Pancreas (tissue), 10 donors: ENCODE data around the gene CABP1. TPM values are rescaled to one million over a fixed set of nuclear protein-coding genes. Genes with fewer than 3 reads are reported as not detected.

Source experiments
- ATAC-seq, 4 donors: fragments of 200-7000 bp; cut with Tn5 transposase; one replicate each; pipeline versions ENCODE4 v1.8.0 to v1.9.1; 2020; ENCODE audit warnings: mild to moderate bottlenecking in 4 of 4, moderate library complexity in 4 of 4
- DNase-seq, 6 donors: peaks; one replicate each; pipeline ENCODE4 v3.0.0-alpha.2; 2020
- FAIRE-seq: peaks from 2 replicates; lab custom pipeline; 2012; peaks lifted over from hg19 to GRCh38; lab: Jason Lieb, UNC
- H3K27ac ChIP-seq, 4 donors: fragments of 200-600 bp; sonication (generic); 1 replicate in 3 of 4; 2 replicates in 1 of 4; pipeline versions ENCODE4 v1.5.0 to v1.8.0; 2020
- H3K27me3 ChIP-seq, 4 donors: fragments of 200-600 bp; one replicate each; pipeline ENCODE4 v1.8.0; 2021
- H3K36me3 ChIP-seq, 3 donors: fragments of 200-600 bp; sonication (generic) in 1 of 3; one replicate each; pipeline versions ENCODE4 v1.5.0 to v1.8.0; 2020 to 2021
- H3K4me1 ChIP-seq, 3 donors: fragments of 200-600 bp; one replicate each; pipeline ENCODE4 v1.8.0; 2021
- H3K4me3 ChIP-seq, 4 donors: fragments of 200-600 bp; sonication (generic) in 2 of 4; one replicate each; pipeline versions ENCODE4 v1.5.0 to v1.8.0; 2020 to 2021
- H3K9me3 ChIP-seq, 4 donors: fragments of 200-600 bp; one replicate each; pipeline ENCODE4 v1.8.0; 2021
- CTCF ChIP-seq, 4 donors: fragments of 200-600 bp; sonication (generic) in 3 of 4; IDR thresholded peaks; one replicate each; pipeline versions ENCODE4 v1.5.0 to v1.8.0; 2021; ENCODE audit warnings: antibody characterized with exemption in 4 of 4
- WGBS, 2 donors: extraction: QIAGEN DNeasy Blood & Tissue Kit; methylation state at CpG; one replicate each; pipeline ENCODE4 v1.1.7; 2013; 5-methylcytosine and 5-hydroxymethylcytosine counted together
- intact Hi-C, 3 donors: fragments of 100-400 bp; cut with DNase I; formaldehyde crosslinking; loops; one replicate each; pipeline versions ENCODE4 v1.11.1 to v1.14.2; 2022
- polyA plus RNA-seq, 2 donors: library from polyadenylated mRNA; stranded (reverse); fragments of 200-250 nt; gene quantifications; one replicate each; pipeline ENCODE4 v1.2.3, GENCODE V29; 2013
- total RNA-seq, 6 donors: library from RNA; stranded (reverse); fragmentation: NEBNext Ultra II Directional in 4 of 6; extraction: Animal tissue kit (Norgen Biotek cat#: 25700) in 4 of 6; gene quantifications; one replicate each; pipeline versions ENCODE4 v1.2.1 to v1.2.4, GENCODE V29; 2021 to 2023
- donor health status: healthy with polysubstance abuse.
- donor health status: DM: no; HTN: no; CAD: no; lungs with moderate emphysema.
- donor health status: DM: no; HTN: no; CAD: no.
- donor health status: control.
- donor health status: control.
- donor health status: Bipolar disorder and iron deficiency.
- donor health status: DM: yes; HTN: yes; CAD: no.
- donor health status: DM: no; HTN: no; CAD: no.
- donor health status: DM: no; HTN: no; CAD: no.
- donor health status: DM: yes; HTN: yes; CAD: no.

Gene CABP1
- total and polyA plus RNA-seq, 8 donors, result 0.12 to 5.7 (median 0.54) TPM

GRCh38 chr12:120674097-120674636 lies 33.7 kb downstream of the CABP1 start:
- no peak for DNase-seq
- Histone ChIP-seq H3K27me3 (no peaks in the 10 kb centered on the region), H3K36me3 (no peaks in the 10 kb centered on the region), H3K9me3 (no peaks in the 10 kb centered on the region), H3K27ac (no peak overlapping the region), H3K4me1 (no peaks in the 10 kb centered on the region), H3K4me3 (no peak overlapping the region)
- no peak for TF ChIP-seq CTCF (IDR thresholded peaks at IDR 0.05)
- 78 to 84% methylated on average over 6 of the region's 6 CpGs for WGBS, 2 donors
- no peak for FAIRE-seq
- intact Hi-C loops, result no loop called here
- ATAC-seq, result no peak

- Histone ChIP-seq H3K36me3 (no peaks in the 10 kb centered on the region), H3K4me3 (no peak overlapping the region), H3K27me3 (no peaks in the 10 kb centered on the region), H3K9me3 (no peaks in the 10 kb centered on the region), H3K4me1 (no peaks in the 10 kb centered on the region), H3K27ac (no peak overlapping the region)
- ATAC-seq, result peak in 1 of 4 donors; percentile 44
- 54 to 59% methylated on average over 7 of the region's 7 CpGs for WGBS, 2 donors
- DNase-seq, result no peak
- no peak for TF ChIP-seq CTCF (IDR thresholded peaks at IDR 0.05)
- intact Hi-C loops, result no loop called here
- no peak for FAIRE-seq
These were observed 37.5 kb downstream of the CABP1 start for GRCh38 chr12:120677765-120678473.

GRCh38 chr12:120678572-120678971 lies 38.1 kb downstream of the CABP1 start:
- no peak for TF ChIP-seq CTCF (IDR thresholded peaks at IDR 0.05)
- no peaks in the 10 kb centered on the region for H3K27me3 ChIP-seq
- no peak for DNase-seq
- no peaks in the 10 kb centered on the region for H3K36me3 ChIP-seq
- FAIRE-seq, result no peak
- 75 to 77% methylated on average over 8 of the region's 8 CpGs for WGBS, 2 donors
- intact Hi-C loops, result no loop called here
- no peaks in the 10 kb centered on the region for H3K9me3 ChIP-seq
- H3K4me1 ChIP-seq, result no peaks in the 10 kb centered on the region
- no peak for ATAC-seq
- H3K4me3 ChIP-seq, result no peak overlapping the region
- no peak overlapping the region for H3K27ac ChIP-seq

- Histone ChIP-seq H3K9me3 (no peaks in the 10 kb centered on the region), H3K4me1 (no peaks in the 10 kb centered on the region), H3K27me3 (no peaks in the 10 kb centered on the region), H3K27ac (no peak overlapping the region), H3K4me3 (no peak overlapping the region), H3K36me3 (no peaks in the 10 kb centered on the region)
- ATAC-seq, result no peak
- intact Hi-C loops, result no loop called here
- no peak for DNase-seq
- 67% methylated on average over 5 of the region's 5 CpGs for WGBS, 2 donors
- no peak for FAIRE-seq
- no peak for TF ChIP-seq CTCF (IDR thresholded peaks at IDR 0.05)
These were observed 39.8 kb downstream of the CABP1 start for GRCh38 chr12:120680165-120680738.

- WGBS, 2 donors, result 79 to 82% methylated on average over 8 of the region's 8 CpGs
- TF ChIP-seq CTCF (IDR thresholded peaks at IDR 0.05), result no peak
- Histone ChIP-seq H3K27me3 (no peaks in the 10 kb centered on the region), H3K9me3 (no peaks in the 10 kb centered on the region), H3K36me3 (no peaks in the 10 kb centered on the region), H3K4me3 (no peak overlapping the region), H3K27ac (no peak overlapping the region), H3K4me1 (peaks cover 0 to 4% (median under 1%) of the 10 kb centered on the region in 3 donors)
- FAIRE-seq (no peak), ATAC-seq (no peak), DNase-seq (no peak)
- intact Hi-C loops, result no loop called here
These were observed 44.1 kb downstream of the CABP1 start for GRCh38 chr12:120684523-120684932.
